ENCODE measurements around the gene NMRAL1.

DNA sequence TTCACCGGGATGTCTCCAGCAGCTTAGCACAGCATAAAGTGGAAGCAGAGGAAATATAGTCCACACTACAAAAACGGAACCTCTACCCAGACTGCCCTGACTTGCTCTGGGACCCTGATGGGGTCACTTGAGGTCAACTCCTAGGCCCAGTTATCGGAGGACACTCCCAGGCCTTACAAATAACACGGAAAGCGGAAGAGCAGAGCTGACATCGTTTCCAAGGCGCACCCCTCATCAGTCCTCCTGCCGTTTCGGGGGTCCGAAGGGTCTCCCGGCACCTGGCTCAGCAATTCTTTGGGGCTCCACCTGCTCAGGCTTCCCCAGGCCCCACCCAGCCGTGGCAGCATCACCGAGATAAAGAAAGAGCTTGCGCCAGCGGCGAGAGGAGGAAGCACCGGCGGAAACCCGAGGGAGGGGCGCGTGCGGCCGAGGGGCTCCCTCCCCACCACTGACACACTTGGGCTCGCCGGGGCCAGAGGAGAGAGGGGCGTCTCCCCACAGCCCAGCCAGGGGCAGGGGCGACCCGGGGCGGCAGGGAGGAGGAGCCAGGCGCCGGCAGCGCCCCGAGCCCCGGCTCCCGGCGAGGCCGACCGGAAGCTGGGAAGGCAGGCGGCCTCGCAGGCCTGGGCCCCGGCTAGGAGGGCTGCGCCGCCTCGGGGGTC is 58.8 kb downstream of the NMRAL1 start:
- no peak for TF ChIP-seq CTCF (IDR thresholded peaks at IDR 0.05; ENCODE audit: low read depth, low read length, poor library complexity, severe bottlenecking)
- TF ChIP-seq EZH2phosphoT487 (IDR thresholded peaks at IDR 0.05; ENCODE audit: borderline replicate concordance, low read length), result no peak

Measured in DOHH2 (cell line).